Measurements from ENCODE around the gene GJA9. TPM values are rescaled to one million over a fixed set of nuclear protein-coding genes. Genes with fewer than 3 reads are reported as not detected.
A peak's percentile ranks its signal among the peaks of the same experiment; 100 is the strongest.

The GJA9 gene
- total RNA-seq, 1 experiment from 2014 or later: not detected

GRCh38 chr1:38885092-38885491, 3.7 kb upstream of the GJA9 start:
- Histone ChIP-seq H3F3A (ENCODE audit: low read length, unreplicated experiment) (no peaks in the 10 kb centered on the region), H4K20me1 (ENCODE audit: low read length) (no peaks in the 10 kb centered on the region), H3K4me1 (ENCODE audit: insufficient read depth, low read length) (peaks cover 9% of the 10 kb centered on the region), H3K4me3 (ENCODE audit: low read length) (no peak overlapping the region), H3K9me2 (replicated peaks; ENCODE audit: low read length) (no peaks in the 10 kb centered on the region), H3K4me2 (ENCODE audit: low read length) (no peak overlapping the region; the same call in 1 of the 2 replicates), H3K9ac (ENCODE audit: low read length) (no peak overlapping the region), H2AFZ (ENCODE audit: low read length) (no peak overlapping the region), H3K27me3 (ENCODE audit: low read length) (no peaks in the 10 kb centered on the region), H3K9me3 (ENCODE audit: low read length) (no peaks in the 10 kb centered on the region), H3K79me2 (ENCODE audit: low read length) (no peaks in the 10 kb centered on the region), H3K36me3 (ENCODE audit: low read depth, low read length) (no peaks in the 10 kb centered on the region), H3K27ac (ENCODE audit: low read length) (no peak overlapping the region)
- intact Hi-C loops (cut with micrococcal nuclease): no loop called here
- TF ChIP-seq EZH2phosphoT487 (IDR thresholded peaks at IDR 0.05; ENCODE audit: borderline replicate concordance, low read length) (no peak), EZH2 (IDR thresholded peaks at IDR 0.05; ENCODE audit: low read length, unreplicated experiment) (no peak)
- TF ChIP-seq, protein P1, sequence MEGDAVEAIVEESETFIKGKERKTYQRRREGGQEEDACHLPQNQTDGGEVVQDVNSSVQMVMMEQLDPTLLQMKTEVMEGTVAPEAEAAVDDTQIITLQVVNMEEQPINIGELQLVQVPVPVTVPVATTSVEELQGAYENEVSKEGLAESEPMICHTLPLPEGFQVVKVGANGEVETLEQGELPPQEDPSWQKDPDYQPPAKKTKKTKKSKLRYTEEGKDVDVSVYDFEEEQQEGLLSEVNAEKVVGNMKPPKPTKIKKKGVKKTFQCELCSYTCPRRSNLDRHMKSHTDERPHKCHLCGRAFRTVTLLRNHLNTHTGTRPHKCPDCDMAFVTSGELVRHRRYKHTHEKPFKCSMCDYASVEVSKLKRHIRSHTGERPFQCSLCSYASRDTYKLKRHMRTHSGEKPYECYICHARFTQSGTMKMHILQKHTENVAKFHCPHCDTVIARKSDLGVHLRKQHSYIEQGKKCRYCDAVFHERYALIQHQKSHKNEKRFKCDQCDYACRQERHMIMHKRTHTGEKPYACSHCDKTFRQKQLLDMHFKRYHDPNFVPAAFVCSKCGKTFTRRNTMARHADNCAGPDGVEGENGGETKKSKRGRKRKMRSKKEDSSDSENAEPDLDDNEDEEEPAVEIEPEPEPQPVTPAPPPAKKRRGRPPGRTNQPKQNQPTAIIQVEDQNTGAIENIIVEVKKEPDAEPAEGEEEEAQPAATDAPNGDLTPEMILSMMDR (conservative IDR thresholded peaks at IDR 0.05; ENCODE audit: low read depth, low read length): no peak
- ChIA-PET CTCF (no interaction called here), POLR2A (ENCODE audit: unreplicated experiment) (no interaction called here)
- peak; percentile 56 for DNase-seq
- ATAC-seq: peak; percentile 62
- BruUV-seq (replicated peaks): no TSS peak

DNA sequence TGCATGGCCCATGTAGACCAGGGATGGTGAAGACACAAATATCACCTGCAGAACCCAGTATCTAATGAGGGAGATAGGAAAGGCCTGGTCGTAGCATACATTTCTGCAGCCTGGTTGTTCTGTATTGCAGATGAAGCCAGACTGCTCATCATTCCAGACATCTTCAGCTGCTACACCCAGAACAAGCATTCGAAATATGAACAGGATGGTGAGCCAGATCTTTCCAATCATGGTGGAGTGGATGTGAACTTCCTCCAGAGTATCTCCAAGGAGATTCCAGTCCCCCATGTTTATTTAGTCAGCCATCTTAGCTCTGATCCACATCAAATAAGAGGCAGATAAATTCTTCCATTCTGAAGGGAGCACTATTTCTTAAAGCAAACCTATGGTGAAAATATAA, 5.6 kb downstream of the GJA9 start:
- no peak for TF ChIP-seq EZH2 (IDR thresholded peaks at IDR 0.05; ENCODE audit: low read length, unreplicated experiment)
- no peak for TF ChIP-seq EZH2phosphoT487 (IDR thresholded peaks at IDR 0.05; ENCODE audit: borderline replicate concordance, low read length)
- TF ChIP-seq, protein P1 (conservative IDR thresholded peaks at IDR 0.05; ENCODE audit: low read depth, low read length): no peak
- Histone ChIP-seq H3K9me2 (replicated peaks; ENCODE audit: low read length) (no peaks in the 10 kb centered on the region), H3K27me3 (ENCODE audit: low read length) (no peaks in the 10 kb centered on the region), H3F3A (ENCODE audit: low read length, unreplicated experiment) (no peaks in the 10 kb centered on the region), H3K4me2 (ENCODE audit: low read length) (no peak overlapping the region), H2AFZ (ENCODE audit: low read length) (no peak overlapping the region), H3K9me3 (ENCODE audit: low read length) (no peaks in the 10 kb centered on the region), H3K27ac (ENCODE audit: low read length) (no peak overlapping the region), H3K36me3 (ENCODE audit: low read depth, low read length) (no peaks in the 10 kb centered on the region), H3K4me1 (ENCODE audit: insufficient read depth, low read length) (peaks cover 14% of the 10 kb centered on the region; the same call in 1 of the 2 replicates), H3K9ac (ENCODE audit: low read length) (no peak overlapping the region), H3K79me2 (ENCODE audit: low read length) (peaks cover 17% of the 10 kb centered on the region), H4K20me1 (ENCODE audit: low read length) (no peaks in the 10 kb centered on the region), H3K4me3 (ENCODE audit: low read length) (no peak overlapping the region)
- no TSS peak for BruUV-seq (replicated peaks)
- ATAC-seq (no peak), DNase-seq (no peak)
- ChIA-PET CTCF (no interaction called here), POLR2A (ENCODE audit: unreplicated experiment) (no interaction called here)
- intact Hi-C loops (cut with micrococcal nuclease): no loop called here

DNA sequence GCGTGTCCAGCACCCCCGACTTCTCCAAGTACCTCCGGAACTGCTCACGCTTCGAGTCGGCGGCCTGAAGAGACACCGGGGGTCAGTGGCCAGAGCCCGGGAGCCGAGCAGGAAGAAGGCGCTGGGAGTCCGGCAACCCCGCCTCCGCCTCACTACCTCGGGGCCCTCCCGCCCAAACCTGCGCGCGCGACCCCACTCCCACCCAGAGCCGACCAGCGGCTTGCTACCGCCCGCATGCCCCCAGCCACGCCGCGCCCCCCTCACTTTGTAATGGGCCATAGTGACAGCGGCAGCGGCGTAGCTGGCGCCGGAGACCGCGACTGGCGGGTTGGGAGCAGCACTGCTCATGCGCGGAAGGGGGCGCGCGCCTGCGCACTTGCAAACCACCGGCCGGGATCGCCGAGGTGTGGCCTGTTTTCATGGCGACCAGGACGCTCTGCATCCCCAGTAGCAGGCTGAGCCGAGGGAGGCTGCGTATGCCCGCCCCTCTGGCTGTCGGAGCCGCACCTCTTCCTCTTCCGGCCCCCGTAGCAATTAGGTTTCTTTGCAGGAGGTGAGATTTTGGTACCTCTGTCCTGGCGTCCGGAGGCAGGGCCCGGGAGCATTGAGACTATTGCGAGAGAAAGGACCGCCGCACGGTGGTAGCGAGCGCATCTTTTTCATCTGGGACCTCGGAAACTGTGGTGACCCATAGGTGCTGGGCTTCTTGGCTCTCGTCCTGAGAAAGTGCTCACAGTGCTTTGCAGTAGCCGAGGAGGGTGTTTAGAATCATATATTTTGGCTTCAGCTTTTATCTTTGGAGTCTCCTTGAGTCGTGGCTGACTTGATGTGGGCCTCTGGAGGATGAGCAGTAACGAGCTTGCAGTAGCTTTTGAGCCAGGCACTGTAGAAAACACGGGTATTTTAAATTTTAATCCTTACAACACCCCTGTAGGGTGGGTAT, 8.1 kb downstream of the GJA9 start, which contains the start of gene MYCBP:
TSS of gene MYCBP (minus strand) at position 322 of the 943 bp plus-strand sequence. CDS start at position 279, 43 bp downstream.
- no peak for TF ChIP-seq EZH2phosphoT487 (IDR thresholded peaks at IDR 0.05; ENCODE audit: borderline replicate concordance, low read length)
- TF ChIP-seq EZH2 (IDR thresholded peaks at IDR 0.05; ENCODE audit: low read length, unreplicated experiment): no peak
- TF ChIP-seq, protein P1 (conservative IDR thresholded peaks at IDR 0.05; ENCODE audit: low read depth, low read length): no peak
- Histone ChIP-seq H3K27ac (ENCODE audit: low read length) (no peak within 1 kb of the TSS), H3K27me3 (ENCODE audit: low read length) (no peaks in the 10 kb centered on the region), H3F3A (ENCODE audit: low read length, unreplicated experiment) (no peaks in the 10 kb centered on the region), H3K4me1 (ENCODE audit: insufficient read depth, low read length) (peaks cover 14% of the 10 kb centered on the region; the same call in 1 of the 2 replicates), H3K79me2 (ENCODE audit: low read length) (peaks cover 17% of the 10 kb centered on the region), H3K36me3 (ENCODE audit: low read depth, low read length) (no peaks in the 10 kb centered on the region), H3K9ac (ENCODE audit: low read length) (peak within 1 kb of the TSS; percentile 86), H3K9me3 (ENCODE audit: low read length) (no peaks in the 10 kb centered on the region), H2AFZ (ENCODE audit: low read length) (peak within 1 kb of the TSS; percentile 93), H3K4me3 (ENCODE audit: low read length) (peak within 1 kb of the TSS; percentile 93), H4K20me1 (ENCODE audit: low read length) (no peaks in the 10 kb centered on the region), H3K4me2 (ENCODE audit: low read length) (peak within 1 kb of the TSS; percentile 93), H3K9me2 (replicated peaks; ENCODE audit: low read length) (no peaks in the 10 kb centered on the region)
- ChIA-PET CTCF (interaction anchor here (0.5 kb wide), 1 partner anchor 20 kb away, joined by 5 read pairs; no protein-coding TSS in a partner anchor), POLR2A (ENCODE audit: unreplicated experiment) (no interaction called here)
- ATAC-seq (peak; percentile 98), DNase-seq (peak; percentile 95)
- TSS peak; percentile 68 for BruUV-seq (replicated peaks)
- intact Hi-C loops (cut with micrococcal nuclease): loop anchor here (1.0 to 5.0 kb wide), 3 partner anchors 118 to 219 kb away; partner anchors contain the start of genes AKIRIN1 and NDUFS5
